Frontal cortex (tissue), 4 donors: ENCODE measurements around the gene LRP1. TPM values are rescaled to one million over a fixed set of nuclear protein-coding genes. Genes with fewer than 3 reads are reported as not detected.

Source experiments
- DNase-seq, 2 donors: peaks; one replicate each; pipeline ENCODE4 v3.0.0; 2012; ENCODE audit warnings: low spot score in 2 of 2
- FAIRE-seq: peaks from 2 replicates; lab custom pipeline; 2012; peaks lifted over from hg19 to GRCh38; lab: Jason Lieb, UNC
- total RNA-seq: library from RNA; depleted of rRNA; stranded (reverse); fragments of >200 nt; gene quantifications from one replicate; pipeline ENCODE4 v1.2.3, GENCODE V29; 2014
- donor health status: control.
- donor health status: control.
- donor health status: control.

The LRP1 gene
- total RNA-seq, 1 donor from 2014 or later: 63.2 TPM

GRCh38 chr12:57183939-57184725, 55.8 kb downstream of the LRP1 start:
- FAIRE-seq (no peak), DNase-seq (no peak)

DNA sequence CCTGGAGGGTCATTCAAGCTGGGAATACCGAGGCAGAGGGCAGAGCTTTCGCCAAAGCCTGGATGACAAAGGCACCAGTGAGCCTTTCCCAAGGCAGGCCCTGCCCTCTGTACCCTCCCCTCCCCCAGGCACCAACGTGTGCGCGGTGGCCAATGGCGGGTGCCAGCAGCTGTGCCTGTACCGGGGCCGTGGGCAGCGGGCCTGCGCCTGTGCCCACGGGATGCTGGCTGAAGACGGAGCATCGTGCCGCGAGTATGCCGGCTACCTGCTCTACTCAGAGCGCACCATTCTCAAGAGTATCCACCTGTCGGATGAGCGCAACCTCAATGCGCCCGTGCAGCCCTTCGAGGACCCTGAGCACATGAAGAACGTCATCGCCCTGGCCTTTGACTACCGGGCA, 57.1 kb downstream of the LRP1 start:
- FAIRE-seq: no peak

GRCh38 chr12:57185906-57186508, 57.7 kb downstream of the LRP1 start:
- DNase-seq (no peak), FAIRE-seq (no peak)

More for the DNA sequence above, 57.1 kb downstream of the LRP1 start:
- DNase-seq: no peak

GRCh38 chr12:57187222-57188089, 59.2 kb downstream of the LRP1 start:
- no peak for DNase-seq
- FAIRE-seq: no peak

DNA sequence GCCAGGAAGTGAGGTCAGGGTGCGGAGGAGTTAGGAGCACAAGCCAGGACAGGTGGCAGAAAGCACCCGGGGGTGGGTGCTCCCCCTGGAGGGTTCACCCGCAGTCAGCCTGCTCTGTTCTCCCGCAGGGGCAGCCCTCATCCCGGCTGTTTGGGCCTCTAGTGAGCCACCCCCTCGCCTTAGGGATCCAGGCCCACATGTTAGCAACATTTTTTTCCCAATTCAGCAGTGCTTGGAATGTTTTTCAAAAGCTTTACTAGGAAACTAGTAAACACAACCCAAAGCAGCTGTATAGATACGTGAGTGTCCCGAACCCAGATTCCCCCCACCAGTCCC, 59.8 kb downstream of the LRP1 start:
- no peak for FAIRE-seq
- DNase-seq: no peak

- no peak for DNase-seq
- FAIRE-seq: no peak
These were observed 61.8 kb downstream of the LRP1 start for GRCh38 chr12:57190037-57190436.

DNA sequence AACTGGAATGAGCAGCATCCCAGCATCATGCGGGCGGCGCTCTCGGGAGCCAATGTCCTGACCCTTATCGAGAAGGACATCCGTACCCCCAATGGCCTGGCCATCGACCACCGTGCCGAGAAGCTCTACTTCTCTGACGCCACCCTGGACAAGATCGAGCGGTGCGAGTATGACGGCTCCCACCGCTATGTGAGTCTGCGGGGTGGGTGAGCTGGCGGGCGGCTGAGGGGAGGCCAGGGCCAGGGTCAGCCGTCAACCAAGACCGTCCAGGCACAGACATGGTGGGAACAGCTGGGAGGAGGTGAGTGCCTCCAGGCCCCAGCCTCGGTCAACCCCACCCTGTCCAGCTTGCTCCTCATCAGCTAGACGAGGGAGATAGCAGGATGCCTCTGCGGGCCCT, 62.5 kb downstream of the LRP1 start:
- DNase-seq: no peak
- no peak for FAIRE-seq

- DNase-seq: no peak
- FAIRE-seq: no peak
These were observed 63.1 kb downstream of the LRP1 start for GRCh38 chr12:57191410-57191809.

- no peak for DNase-seq
- no peak for FAIRE-seq
These were observed 64.6 kb downstream of the LRP1 start for GRCh38 chr12:57192920-57193319.

GRCh38 chr12:57193706-57194245, 65.5 kb downstream of the LRP1 start:
- FAIRE-seq: no peak
- DNase-seq: no peak

GRCh38 chr12:57194253-57194652, 66.0 kb downstream of the LRP1 start:
- FAIRE-seq: no peak
- DNase-seq: no peak

GRCh38 chr12:57195186-57195585, 66.9 kb downstream of the LRP1 start:
- no peak for FAIRE-seq

GRCh38 chr12:57195611-57196371, 67.5 kb downstream of the LRP1 start:
- FAIRE-seq: no peak
- no peak for DNase-seq

More at GRCh38 chr12:57195186-57195585, 66.9 kb downstream of the LRP1 start:
- DNase-seq: no peak

GRCh38 chr12:57196439-57196838, 68.2 kb downstream of the LRP1 start:
- DNase-seq (no peak), FAIRE-seq (no peak)

- FAIRE-seq (no peak), DNase-seq (no peak)
These were observed 68.7 kb downstream of the LRP1 start for GRCh38 chr12:57196956-57197355.

GRCh38 chr12:57198329-57198728, 70.0 kb downstream of the LRP1 start:
- DNase-seq (no peak), FAIRE-seq (no peak)

DNA sequence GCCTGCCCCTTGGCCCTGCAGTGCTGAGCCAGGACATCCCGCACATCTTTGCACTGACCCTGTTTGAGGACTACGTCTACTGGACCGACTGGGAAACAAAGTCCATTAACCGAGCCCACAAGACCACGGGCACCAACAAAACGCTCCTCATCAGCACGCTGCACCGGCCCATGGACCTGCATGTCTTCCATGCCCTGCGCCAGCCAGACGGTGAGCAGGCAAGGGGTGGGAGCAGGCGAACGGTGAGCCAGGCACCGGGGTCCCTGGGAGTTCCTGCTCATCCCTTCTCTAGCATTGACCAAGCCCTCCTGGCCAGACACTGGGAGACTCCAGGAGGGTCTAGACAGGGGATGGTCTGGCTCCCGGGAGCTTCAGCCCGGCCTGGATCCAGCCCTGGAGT, 70.9 kb downstream of the LRP1 start:
- DNase-seq (no peak), FAIRE-seq (no peak)

DNA sequence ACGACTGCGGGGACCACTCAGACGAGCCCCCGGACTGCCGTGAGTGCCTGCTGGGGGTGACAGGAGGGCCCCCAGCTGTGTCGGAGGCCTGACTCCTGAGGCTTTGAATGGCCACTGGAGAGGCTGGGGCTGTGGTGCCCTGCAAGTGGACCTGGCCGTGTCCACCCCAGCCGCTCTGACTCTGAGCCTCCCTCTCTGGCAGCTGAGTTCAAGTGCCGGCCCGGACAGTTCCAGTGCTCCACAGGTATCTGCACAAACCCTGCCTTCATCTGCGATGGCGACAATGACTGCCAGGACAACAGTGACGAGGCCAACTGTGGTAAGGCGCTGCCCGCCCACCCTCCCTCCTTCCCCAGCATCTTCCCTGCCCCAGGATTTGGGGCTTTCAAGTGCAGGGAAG, 72.2 kb downstream of the LRP1 start:
- FAIRE-seq (no peak), DNase-seq (no peak)

GRCh38 chr12:57201219-57201618, 72.9 kb downstream of the LRP1 start:
- FAIRE-seq: no peak

GRCh38 chr12:57201631-57202030, 73.3 kb downstream of the LRP1 start:
- FAIRE-seq: no peak
- no peak for DNase-seq

More at GRCh38 chr12:57201219-57201618, 72.9 kb downstream of the LRP1 start:
- DNase-seq: no peak
